GM04503 (cell line): Measurements from ENCODE around the gene ADGRF1.
"Not testable (repeated sequence)": the region's sequence is repeated elsewhere in the genome, so short reads cannot be mapped to it uniquely, and the experiment has no call there.

Experiments used
- DNase-seq: peaks from one replicate; pipeline ENCODE4 v3.0.0-alpha.2; 2012; ENCODE audit warnings: low read depth

The ADGRF1 gene

DNA sequence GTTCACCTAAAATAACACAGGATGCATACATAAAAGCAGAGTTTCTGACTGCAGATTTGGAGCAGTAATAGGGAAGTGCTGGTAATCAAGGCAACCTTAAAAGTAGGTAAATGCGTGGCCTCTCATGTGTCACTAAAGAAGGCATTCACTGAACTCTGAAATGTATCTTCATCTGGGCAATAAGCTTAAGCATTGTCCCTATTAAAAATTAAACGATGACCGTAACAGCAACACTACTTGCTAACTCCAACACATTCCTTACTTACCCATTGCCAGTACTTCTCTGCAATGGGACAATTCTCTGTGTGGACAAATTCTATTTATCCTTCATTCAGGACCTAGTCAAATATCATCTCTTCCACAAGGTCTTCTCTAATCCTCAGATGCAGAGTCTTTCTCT, 19.9 kb downstream of the ADGRF1 start:
- DNase-seq = no peak

GRCh38 chr6:47019941-47020340, 22.2 kb downstream of the ADGRF1 start:
- DNase-seq = no peak

DNA sequence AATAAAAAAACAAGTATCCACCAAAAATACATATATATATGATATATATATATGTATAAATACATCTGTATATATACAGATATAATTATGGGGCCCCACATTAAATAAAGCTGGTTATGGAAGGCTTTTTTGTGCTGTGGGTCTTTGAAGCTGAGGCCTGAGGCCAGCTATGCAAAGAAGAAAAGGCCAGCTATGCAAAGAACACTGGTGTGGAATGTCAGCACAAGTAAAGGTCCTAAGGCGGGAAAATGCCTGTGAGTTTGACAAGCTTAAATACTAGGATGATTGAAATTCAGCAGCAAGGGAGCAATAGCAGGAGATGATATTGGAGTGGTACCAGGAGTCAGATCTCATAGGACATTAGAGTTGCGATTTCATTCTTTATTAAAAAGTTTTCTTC, 25.2 kb downstream of the ADGRF1 start:
- no peak for DNase-seq

- DNase-seq = no peak
Observed at GRCh38 chr6:47016261-47016660, 25.9 kb downstream of the ADGRF1 start.

GRCh38 chr6:47014401-47014800, 27.7 kb downstream of the ADGRF1 start:
- DNase-seq = no peak

- DNase-seq = no peak
Observed at GRCh38 chr6:47009583-47009982, 32.5 kb downstream of the ADGRF1 start.

- DNase-seq = no peak
Observed at GRCh38 chr6:47008397-47008763, 33.8 kb downstream of the ADGRF1 start.

GRCh38 chr6:47007657-47008396, 34.3 kb downstream of the ADGRF1 start:
- DNase-seq = no peak

DNA sequence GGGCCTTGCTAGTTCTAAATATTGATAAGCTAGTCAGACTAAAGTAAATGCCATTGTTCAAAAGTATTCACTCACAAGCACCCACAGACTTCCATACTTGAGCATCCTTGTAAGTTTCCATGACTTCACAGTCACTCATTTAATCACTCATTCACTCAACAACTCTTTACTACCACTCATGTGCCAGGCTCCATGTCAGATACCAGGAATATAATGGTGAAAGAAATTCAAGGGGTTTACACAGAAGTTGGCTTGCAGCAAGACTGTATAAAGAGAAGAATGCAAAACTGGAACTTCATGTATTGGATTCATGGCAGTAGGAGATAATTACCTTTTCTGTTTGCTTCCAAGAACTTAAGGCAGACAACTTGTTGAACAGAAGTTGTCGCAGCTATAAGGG, 36.6 kb downstream of the ADGRF1 start:
- DNase-seq = no peak

DNA sequence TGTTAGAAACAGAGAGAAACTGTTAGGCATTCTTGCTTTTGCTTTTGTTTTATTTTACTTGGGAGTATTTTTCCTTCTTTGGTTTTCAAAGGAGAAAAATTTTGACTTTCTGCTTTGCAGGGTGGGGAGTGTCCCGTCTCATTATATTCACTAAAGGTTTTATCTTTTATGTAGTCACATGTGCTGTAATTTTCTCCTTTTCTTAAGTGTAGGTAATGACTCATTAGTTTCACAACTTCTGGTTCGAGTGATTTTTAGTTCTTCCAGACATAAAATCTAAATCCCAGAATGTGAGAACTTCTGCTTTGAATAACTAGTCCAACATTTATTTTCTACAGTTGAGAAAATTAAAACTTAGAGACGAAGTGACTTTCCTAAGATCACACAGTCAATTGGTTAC, 37.7 kb downstream of the ADGRF1 start:
- DNase-seq = no peak

GRCh38 chr6:47000842-47001241, 41.3 kb downstream of the ADGRF1 start:
- DNase-seq = no peak

GRCh38 chr6:46998436-46999017, 43.6 kb downstream of the ADGRF1 start:
- peak; percentile 40 for DNase-seq

DNA sequence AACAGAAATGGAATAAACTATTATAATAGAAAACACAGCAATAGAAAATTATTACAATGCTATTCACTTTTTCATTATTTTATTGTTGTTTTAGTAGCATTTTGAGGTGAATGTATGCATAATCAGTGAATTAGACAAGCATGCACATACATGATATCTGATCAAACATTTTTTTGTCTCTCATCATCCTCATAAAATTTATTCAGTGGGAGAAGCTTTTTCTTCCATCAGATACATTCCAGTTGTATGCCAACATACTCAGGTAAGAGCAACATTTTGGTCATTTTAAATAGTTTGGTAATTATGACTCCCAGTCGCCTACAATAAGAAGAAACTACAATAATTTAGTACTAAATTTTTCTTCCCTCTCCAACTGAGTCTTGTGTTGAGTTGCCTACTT, 44.5 kb downstream of the ADGRF1 start:
- no peak for DNase-seq

- no peak for DNase-seq
Observed at GRCh38 chr6:46996860-46997641, 45.1 kb downstream of the ADGRF1 start.

GRCh38 chr6:46994933-46995332, 47.2 kb downstream of the ADGRF1 start:
- DNase-seq = no peak

GRCh38 chr6:46993846-46994245, 48.3 kb downstream of the ADGRF1 start:
- peak; percentile 78 for DNase-seq

DNA sequence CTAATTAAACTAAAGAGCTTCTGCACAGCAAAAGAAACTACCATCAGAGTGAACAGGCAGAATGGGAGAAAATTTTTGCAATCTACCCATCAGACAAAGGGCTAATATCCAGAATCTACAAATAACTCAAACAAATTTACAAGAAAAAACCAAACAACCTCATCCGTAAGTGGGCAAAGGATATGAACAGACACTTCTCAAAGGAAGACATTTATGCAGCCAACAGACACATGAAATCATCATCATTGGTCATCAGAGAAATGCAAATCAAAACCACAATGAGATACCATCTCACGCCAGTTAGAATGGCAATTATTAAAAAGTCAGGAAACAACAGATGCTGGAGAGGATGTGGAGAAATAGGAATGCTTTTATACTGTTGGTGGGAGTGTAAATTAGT, 49.7 kb downstream of the ADGRF1 start:
- DNase-seq = not testable (repeated sequence)

DNA sequence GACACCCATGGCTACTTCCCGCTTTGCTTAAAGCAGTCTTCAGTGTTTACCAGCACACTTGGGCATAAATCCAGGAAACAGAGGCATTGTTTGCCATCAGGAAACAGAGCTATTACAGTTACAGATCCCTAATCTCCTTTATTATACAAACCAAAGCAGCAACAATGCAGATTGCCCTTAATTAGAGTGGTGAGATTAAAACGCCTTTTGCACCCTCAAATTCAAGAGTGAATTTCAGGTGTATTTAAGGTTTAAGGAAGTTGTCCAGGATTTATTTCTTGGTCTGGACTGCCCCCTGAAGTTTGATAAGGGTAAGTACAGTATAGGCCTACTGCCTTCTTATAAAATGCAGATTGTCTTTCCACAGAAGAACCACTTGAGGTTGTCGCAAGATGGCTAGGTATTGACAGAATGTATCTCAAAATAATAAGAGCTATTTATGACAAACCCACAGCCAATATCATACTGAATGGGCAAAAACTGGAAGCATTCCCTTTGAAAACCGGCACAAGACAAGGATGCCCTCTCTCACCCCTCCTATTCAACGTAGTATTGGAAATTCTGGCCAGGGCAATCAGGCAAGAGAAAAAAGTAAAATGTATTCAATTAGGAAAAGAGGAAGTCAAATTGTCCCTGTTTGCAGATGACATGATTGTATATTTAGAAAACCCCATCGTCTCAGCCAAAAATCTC, 51.2 kb downstream of the ADGRF1 start:
- not testable (repeated sequence) for DNase-seq

GRCh38 chr6:46990031-46990644, 52.0 kb downstream of the ADGRF1 start:
- no peak for DNase-seq

GRCh38 chr6:46989398-46989797, 52.7 kb downstream of the ADGRF1 start:
- no peak for DNase-seq

GRCh38 chr6:46985943-46986342, 56.2 kb downstream of the ADGRF1 start:
- DNase-seq = no peak

GRCh38 chr6:46983007-46983411, 59.1 kb downstream of the ADGRF1 start:
- peak; percentile 57 for DNase-seq
